ENCODE results near the gene ACTMAP. TPM values are rescaled to one million over a fixed set of nuclear protein-coding genes. Genes with fewer than 3 reads are reported as not detected.

ACTMAP gene
- total RNA-seq, 2 experiments from 2014 or later: 5.0 to 54.8 TPM

Small RNA genes within 50 kb of the gene (small RNA-seq; reads per million reads assigned to genes)
- gene RNU6-195P: not detected

Other genes with a start within 250 kb of the ACTMAP start
- 42.0 and 49.4 TPM in 2 replicates for gene SHKBP1, start 173.6 kb downstream of the ACTMAP start, total RNA-seq (2014; rRNA removed; shearing (Covaris generic))
- 115 and 130 TPM in 2 replicates for gene SHKBP1, start 173.6 kb downstream of the ACTMAP start, total RNA-seq (2022)
- 22.1 and 44.5 TPM in 2 replicates for gene LTBP4, start 149.1 kb downstream of the ACTMAP start, total RNA-seq (2014; rRNA removed; shearing (Covaris generic))
- gene LTBP4, start 149.1 kb downstream of the ACTMAP start, total RNA-seq (2022): 108 and 121 TPM in 2 replicates
- gene NUMBL, start 59.8 kb downstream of the ACTMAP start, total RNA-seq (2014; rRNA removed; shearing (Covaris generic)): 4.1 and 4.9 TPM in 2 replicates
- 7.1 and 8.9 TPM in 2 replicates for gene NUMBL, start 59.8 kb downstream of the ACTMAP start, total RNA-seq (2022)
- 34.9 and 39.3 TPM in 2 replicates for gene COQ8B, start 33.6 kb downstream of the ACTMAP start, total RNA-seq (2014; rRNA removed; shearing (Covaris generic))
- gene COQ8B, start 33.6 kb downstream of the ACTMAP start, total RNA-seq (2022): 32.5 and 34.6 TPM in 2 replicates
- gene ITPKC, start 33.4 kb downstream of the ACTMAP start, total RNA-seq (2014; rRNA removed; shearing (Covaris generic)): 4.0 and 6.5 TPM in 2 replicates
- 5.2 and 5.5 TPM in 2 replicates for gene ITPKC, start 33.4 kb downstream of the ACTMAP start, total RNA-seq (2022)
- gene SNRPA, start 726 bp upstream of the ACTMAP start, total RNA-seq (2014; rRNA removed; shearing (Covaris generic)): 315 and 328 TPM in 2 replicates
- gene SNRPA, start 726 bp upstream of the ACTMAP start, total RNA-seq (2022): 214 and 244 TPM in 2 replicates
- gene MIA, start 25.0 kb upstream of the ACTMAP start, total RNA-seq (2014; rRNA removed; shearing (Covaris generic)): not detected in 2 replicates
- not detected in 2 replicates for gene MIA, start 25.0 kb upstream of the ACTMAP start, total RNA-seq (2022)
- 32.2 and 37.1 TPM in 2 replicates for gene RAB4B, start 27.8 kb upstream of the ACTMAP start, total RNA-seq (2014; rRNA removed; shearing (Covaris generic))
- gene RAB4B, start 27.8 kb upstream of the ACTMAP start, total RNA-seq (2022): 51.3 and 56.3 TPM in 2 replicates
- 76.1 and 81.6 TPM in 2 replicates for gene EGLN2, start 48.7 kb upstream of the ACTMAP start, total RNA-seq (2014; rRNA removed; shearing (Covaris generic))
- 87.9 and 90.8 TPM in 2 replicates for gene EGLN2, start 48.7 kb upstream of the ACTMAP start, total RNA-seq (2022)
- not detected in 2 replicates for gene CYP2A6, start 100.0 kb upstream of the ACTMAP start, total RNA-seq (2014; rRNA removed; shearing (Covaris generic))
- gene CYP2A6, start 100.0 kb upstream of the ACTMAP start, total RNA-seq (2022): not detected in 2 replicates
- gene CYP2A7, start 131.8 kb upstream of the ACTMAP start, total RNA-seq (2014; rRNA removed; shearing (Covaris generic)): not detected in 2 replicates
- gene CYP2A7, start 131.8 kb upstream of the ACTMAP start, total RNA-seq (2022): not detected in 2 replicates
- gene CYP2B6, start 240.8 kb upstream of the ACTMAP start, total RNA-seq (2014; rRNA removed; shearing (Covaris generic)): not detected in 2 replicates
- not detected in 2 replicates for gene CYP2B6, start 240.8 kb upstream of the ACTMAP start, total RNA-seq (2022)

All from OCI-LY7 (cell line).